Mucosa of gallbladder (tissue), 1 donor: ENCODE data around the gene TMEM9. TPM values are rescaled to one million over a fixed set of nuclear protein-coding genes. Genes with fewer than 3 reads are reported as not detected.

ENCODE experiments used
- DNase-seq: peaks from one replicate; pipeline ENCODE4 v3.0.0-alpha.2; 2020; ENCODE audit warnings: low spot score
- total RNA-seq: library from RNA; stranded (reverse); gene quantifications from one replicate; pipeline ENCODE4 v1.2.1, GENCODE V29; 2021
- donor health status: DM: no; HTN: no; CAD: no.

Gene TMEM9
- total RNA-seq, 1 donor from 2014 or later: 72.8 TPM

GRCh38 chr1:201108614-201109013, 45.7 kb downstream of the TMEM9 start:
- no peak for DNase-seq

GRCh38 chr1:201105688-201106087, 48.6 kb downstream of the TMEM9 start:
- no peak for DNase-seq

- no peak for DNase-seq
Observed at GRCh38 chr1:201104141-201104540, 50.1 kb downstream of the TMEM9 start.

- DNase-seq: no peak
Observed at GRCh38 chr1:201103666-201104065, 50.6 kb downstream of the TMEM9 start.

- no peak for DNase-seq
Observed at GRCh38 chr1:201100169-201100930, 53.9 kb downstream of the TMEM9 start.

- no peak for DNase-seq
Observed at GRCh38 chr1:201098992-201099677, 55.1 kb downstream of the TMEM9 start.

- no peak for DNase-seq
Observed at GRCh38 chr1:201096977-201097856, 57.1 kb downstream of the TMEM9 start.

- DNase-seq: no peak
Observed at GRCh38 chr1:201096041-201096461, 58.2 kb downstream of the TMEM9 start.

- no peak for DNase-seq
Observed at GRCh38 chr1:201095581-201095980, 58.7 kb downstream of the TMEM9 start.

- DNase-seq: no peak
Observed at GRCh38 chr1:201094832-201095231, 59.4 kb downstream of the TMEM9 start.

GRCh38 chr1:201093962-201094361, 60.3 kb downstream of the TMEM9 start:
- DNase-seq: no peak

GRCh38 chr1:201093561-201093960, 60.7 kb downstream of the TMEM9 start:
- no peak for DNase-seq

- DNase-seq: no peak
Observed at GRCh38 chr1:201092738-201093137, 61.5 kb downstream of the TMEM9 start.

- no peak for DNase-seq
Observed at GRCh38 chr1:201091256-201091655, 63.0 kb downstream of the TMEM9 start.

GRCh38 chr1:201090541-201090940, 63.7 kb downstream of the TMEM9 start:
- no peak for DNase-seq

- DNase-seq: no peak
Observed at GRCh38 chr1:201089596-201089995, 64.7 kb downstream of the TMEM9 start.

- DNase-seq: no peak
Observed at GRCh38 chr1:201088901-201089525, 65.3 kb downstream of the TMEM9 start.

GRCh38 chr1:201088395-201088794, 65.9 kb downstream of the TMEM9 start:
- no peak for DNase-seq

GRCh38 chr1:201085902-201086735, 68.2 kb downstream of the TMEM9 start:
- peak; percentile 55 for DNase-seq
